ENCODE results near the gene IRGQ. TPM values are rescaled to one million over a fixed set of nuclear protein-coding genes. Genes with fewer than 3 reads are reported as not detected.
A peak's percentile ranks its signal among the peaks of the same experiment; 100 is the strongest.
"Not testable (repeated sequence)": the region's sequence is repeated elsewhere in the genome, so short reads cannot be mapped to it uniquely, and the experiment has no call there.

Gene IRGQ
- total RNA-seq, 1 experiment from 2014 or later, result 20.1 TPM

GRCh38 chr19:43574424-43575155 lies 21.3 kb downstream of the IRGQ start:
- peak; percentile 53 for DNase-seq (ENCODE audit: low read depth)

DNA sequence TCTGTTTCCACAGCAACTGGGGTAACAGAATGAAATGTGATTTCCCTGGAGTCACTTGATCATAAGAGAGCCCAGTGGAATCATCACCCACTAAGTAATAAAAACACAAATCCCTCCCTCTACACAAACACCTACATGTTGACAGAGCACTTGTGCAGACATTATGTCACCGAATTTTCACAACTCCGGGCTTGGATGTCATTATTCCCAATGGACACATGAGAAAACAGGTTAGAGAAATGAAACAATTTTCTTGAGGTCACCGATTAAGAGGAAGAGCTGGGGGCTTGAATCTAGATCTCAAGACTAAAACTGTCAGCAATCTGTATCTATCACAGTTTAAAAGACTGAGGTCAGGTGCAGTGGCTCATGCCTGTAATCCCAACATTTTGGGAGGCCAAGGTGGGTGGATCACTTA lies 23.8 kb downstream of the IRGQ start:
- DNase-seq (ENCODE audit: low read depth), result no peak

GRCh38 chr19:43570174-43570791 lies 25.7 kb downstream of the IRGQ start:
- no peak for DNase-seq (ENCODE audit: low read depth)

- DNase-seq (ENCODE audit: low read depth), result no peak
Observed at GRCh38 chr19:43569657-43570056, 26.3 kb downstream of the IRGQ start.

DNA sequence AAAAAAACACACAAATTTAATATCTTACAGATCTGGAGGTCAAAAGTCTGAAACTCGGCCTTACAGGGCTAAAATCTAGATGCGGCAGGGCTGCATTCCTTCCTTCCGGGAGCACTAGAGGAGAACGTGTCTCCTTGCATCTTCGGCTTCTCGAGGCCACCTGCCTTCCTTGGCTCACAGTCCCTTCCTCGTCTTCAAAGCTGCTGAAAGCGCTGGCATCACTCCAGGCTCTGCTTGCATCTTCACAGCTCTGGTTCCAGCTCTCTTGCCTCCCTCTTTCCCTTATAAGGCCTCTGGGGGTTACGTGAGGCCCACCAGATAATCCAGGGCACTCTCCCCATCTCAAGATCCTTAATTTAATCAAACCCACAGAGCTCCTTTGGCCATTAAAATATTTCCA lies 31.1 kb downstream of the IRGQ start:
- no peak for DNase-seq (ENCODE audit: low read depth)

DNA sequence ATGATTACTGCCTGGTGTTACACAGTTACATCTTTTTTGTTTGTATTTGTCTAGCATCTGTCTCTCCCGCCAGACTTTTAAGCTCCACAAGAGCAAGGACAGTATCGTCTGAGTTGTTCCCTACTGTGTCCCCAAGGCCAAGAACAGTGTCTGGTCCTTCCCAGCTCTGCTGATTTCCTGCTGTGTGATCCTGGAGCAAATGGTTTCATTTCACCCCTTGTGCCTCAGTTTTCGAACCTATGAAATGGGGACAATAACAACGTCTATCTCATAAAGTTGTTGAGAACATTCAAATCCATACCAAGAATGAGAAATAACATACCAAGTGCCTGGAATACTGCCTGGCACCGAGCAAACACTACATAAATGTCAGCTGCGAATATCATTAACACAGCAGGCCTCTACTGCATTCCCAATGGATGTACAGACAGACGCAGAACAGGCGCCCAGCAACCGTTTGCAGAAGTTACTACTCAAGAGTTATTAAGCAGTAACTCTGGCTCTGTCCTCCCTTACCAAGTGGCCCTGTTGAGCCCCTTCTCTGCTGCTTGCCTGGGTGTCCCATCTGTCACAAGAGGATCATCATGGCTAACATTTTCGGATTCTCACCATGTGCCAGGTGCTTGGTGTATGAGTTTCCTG lies 32.0 kb downstream of the IRGQ start:
- DNase-seq (ENCODE audit: low read depth), result no peak

DNA sequence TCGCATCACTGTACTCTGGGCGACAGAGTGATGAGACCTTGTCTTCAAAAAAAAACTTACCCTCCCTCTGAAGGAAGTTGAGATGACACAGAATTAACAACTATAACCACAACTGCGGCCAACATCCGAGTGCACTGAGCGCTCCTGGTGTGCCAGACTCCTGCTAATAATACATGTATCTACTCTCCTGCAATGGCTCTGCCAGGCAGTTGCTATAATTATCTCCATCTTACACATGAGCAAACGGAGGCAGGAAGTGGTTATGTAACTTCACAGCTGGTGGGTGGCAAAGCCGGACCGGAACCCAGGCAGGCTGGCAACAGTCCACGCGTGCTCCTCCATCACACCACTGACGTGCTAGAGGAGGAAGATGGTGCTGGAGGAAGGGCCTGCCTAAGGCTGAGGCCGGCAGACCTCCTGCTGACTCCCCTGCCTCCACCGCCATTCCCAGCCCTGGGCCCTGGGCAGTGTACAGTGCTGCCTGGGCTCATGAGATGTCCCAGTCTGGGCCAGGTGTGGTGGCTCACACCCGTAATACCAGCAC lies 33.2 kb downstream of the IRGQ start:
- DNase-seq (ENCODE audit: low read depth), result peak; percentile 97

DNA sequence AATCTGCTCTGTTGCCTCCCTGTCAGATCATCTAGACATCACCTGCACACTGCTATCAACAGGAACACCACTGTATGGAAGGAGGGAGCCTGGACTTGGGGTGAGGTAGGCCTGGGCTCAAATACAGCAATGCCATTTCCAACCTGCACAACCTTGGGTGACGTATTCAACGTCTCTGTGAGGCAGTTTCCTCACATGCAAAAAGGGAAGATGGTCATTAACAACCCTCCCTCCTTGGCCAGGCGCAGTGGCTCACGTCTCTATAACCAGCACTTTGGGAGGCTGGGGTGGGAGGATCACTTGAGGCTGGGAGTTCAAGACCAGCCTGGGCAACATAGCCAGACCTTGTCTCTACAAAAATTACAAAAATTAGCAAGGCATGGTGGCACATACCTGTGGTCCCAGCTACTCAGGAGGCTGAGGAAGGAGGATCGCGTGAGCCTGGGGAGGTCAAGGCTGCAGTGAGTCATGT lies 33.7 kb downstream of the IRGQ start:
- DNase-seq (ENCODE audit: low read depth), result no peak

GRCh38 chr19:43561139-43561970 lies 34.6 kb downstream of the IRGQ start:
- DNase-seq (ENCODE audit: low read depth), result no peak

DNA sequence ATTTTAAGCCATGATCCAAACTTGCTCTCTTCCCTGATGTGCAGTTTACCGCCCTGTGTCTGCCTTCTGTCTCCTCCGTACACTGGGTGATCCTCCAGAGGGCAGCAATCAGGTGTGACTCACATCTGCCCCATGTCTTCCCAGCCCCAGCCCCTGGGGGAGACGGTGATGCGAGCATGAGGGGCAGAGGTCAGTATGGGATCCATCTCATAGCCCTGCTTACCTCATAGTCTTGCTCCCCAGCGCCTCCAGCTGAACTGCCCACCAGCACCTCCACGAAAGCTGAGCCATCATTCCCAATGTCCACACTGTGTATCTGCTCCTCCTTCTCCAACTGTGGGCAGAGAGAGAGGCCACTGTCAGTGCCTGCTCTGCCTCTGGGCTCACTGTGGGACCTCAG lies 35.2 kb downstream of the IRGQ start:
- peak; percentile 49 for DNase-seq (ENCODE audit: low read depth)

DNA sequence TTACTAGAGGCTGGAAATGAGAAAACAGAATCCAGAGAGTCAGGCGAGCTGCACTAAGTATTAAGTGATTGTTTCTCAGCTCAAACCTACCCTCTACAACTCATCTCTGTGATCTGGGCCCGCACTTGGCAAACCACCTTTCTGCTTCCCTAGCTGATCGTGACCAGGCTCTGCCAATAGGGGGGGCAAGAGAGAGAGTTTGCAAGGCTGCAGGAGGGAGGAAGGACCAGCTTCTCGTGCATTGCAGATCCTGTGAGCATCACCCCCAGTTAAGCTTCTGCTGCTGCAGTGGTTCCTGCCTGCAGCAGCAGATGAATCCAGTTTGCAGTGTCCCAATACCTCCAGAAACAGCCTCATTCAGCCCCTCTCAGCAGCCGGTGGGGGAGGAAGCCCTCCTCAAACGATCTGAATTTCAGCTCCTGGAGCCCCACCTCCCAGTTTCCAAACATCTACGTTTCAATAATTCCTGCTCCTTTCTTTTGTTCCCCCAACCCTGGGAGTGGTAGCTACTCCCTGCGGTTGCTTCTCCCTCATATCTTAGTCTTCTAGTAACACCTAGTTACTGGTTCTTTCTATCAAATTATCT lies 40.7 kb downstream of the IRGQ start:
- peak; percentile 66 for DNase-seq (ENCODE audit: low read depth)

GRCh38 chr19:43554317-43554895 lies 41.5 kb downstream of the IRGQ start:
- no peak for DNase-seq (ENCODE audit: low read depth)

DNA sequence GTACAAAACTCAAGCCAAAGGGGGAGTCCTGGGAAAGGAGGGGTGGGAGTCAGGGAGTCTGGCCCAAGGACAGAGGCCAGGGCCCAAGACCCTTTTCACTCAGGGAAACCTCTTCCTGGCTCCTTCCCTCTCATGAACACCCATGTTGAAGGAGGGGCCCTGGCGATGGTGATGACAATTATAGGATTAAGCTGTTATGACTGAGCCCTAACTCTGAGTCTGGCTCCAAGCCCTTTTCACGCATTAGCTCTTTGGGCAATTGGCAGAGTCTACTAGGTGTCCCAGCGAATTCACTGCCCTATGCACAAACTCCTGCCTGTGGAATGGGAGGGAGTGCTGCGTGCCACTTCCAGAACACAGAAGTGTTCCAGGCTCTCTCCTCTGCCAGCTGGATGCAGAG lies 42.3 kb downstream of the IRGQ start:
- no peak for DNase-seq (ENCODE audit: low read depth)

GRCh38 chr19:43552616-43553015 lies 43.3 kb downstream of the IRGQ start:
- no peak for DNase-seq (ENCODE audit: low read depth)

DNA sequence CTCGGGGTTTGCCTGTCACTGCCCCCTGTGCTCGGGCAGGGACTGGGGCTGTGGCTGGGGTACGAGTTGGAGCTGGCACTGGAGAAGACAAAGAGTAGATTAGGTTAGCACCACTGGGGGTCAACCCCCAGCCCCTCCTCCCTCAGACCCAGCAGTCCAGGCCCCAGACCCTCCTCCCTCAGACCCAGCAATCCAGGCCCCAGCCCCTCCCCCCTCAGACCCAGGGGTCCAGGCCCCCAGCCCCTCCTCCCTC lies 43.8 kb downstream of the IRGQ start:
- DNase-seq (ENCODE audit: low read depth), result no peak

DNA sequence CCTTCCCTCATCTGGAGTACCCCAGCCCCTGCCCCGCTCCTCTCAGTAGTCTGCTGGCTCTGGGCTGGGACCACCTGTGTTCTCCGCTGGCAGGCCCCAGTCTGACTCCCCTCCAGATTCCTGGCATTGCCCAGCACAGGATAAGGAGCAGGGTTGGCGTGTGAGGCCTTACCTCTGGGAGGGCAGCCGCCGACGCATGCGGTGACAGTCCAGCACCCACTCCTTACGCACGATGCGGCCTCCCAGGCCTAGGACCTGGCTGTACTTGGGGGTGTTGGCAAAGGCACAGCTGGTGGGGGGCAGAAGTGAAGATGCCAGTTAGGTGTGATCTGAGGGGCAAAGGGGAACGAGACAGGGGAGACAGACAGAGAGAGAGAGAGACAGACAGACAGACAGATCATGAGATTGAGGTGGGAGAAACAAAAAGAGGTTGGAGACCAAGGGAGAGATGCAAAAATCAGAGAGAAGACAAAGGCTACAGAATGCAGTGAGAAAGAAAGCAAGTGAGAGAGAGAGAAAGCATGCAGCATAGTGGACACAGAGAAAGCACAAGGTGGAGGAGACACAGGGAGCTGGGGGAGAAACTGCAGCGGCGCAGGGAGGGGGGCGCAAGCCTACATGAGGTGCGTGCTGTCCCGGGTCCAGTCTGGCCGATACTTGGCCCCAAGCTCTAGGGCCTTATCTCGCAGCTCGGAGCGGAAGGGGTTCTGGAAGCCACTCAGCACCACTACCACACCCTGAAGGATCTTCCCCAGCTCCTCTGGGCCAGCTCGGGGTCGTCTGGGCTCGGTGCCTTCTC lies 44.3 kb downstream of the IRGQ start:
- no peak for DNase-seq (ENCODE audit: low read depth)

DNA sequence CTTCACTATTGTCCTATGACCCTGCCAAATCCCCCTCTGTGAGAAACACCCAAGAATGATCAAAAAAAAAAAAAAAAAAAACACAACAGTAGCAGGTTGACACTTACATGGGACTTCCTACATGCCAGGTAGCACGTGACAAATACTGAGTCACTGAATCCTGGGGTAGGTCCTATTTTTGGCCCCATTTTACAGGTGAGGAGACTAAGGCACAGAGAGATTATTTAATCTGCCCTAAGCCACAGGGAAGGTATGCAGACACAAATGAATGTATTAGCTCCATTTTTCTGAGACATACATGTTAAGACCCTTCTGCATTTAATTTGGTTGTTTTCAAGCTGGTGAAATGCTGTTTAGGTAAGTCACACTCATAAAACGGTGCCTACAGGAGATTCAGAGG lies 47.2 kb downstream of the IRGQ start:
- no peak for DNase-seq (ENCODE audit: low read depth)

GRCh38 chr19:43547926-43548325 lies 48.0 kb downstream of the IRGQ start:
- DNase-seq (ENCODE audit: low read depth), result not testable (repeated sequence)

DNA sequence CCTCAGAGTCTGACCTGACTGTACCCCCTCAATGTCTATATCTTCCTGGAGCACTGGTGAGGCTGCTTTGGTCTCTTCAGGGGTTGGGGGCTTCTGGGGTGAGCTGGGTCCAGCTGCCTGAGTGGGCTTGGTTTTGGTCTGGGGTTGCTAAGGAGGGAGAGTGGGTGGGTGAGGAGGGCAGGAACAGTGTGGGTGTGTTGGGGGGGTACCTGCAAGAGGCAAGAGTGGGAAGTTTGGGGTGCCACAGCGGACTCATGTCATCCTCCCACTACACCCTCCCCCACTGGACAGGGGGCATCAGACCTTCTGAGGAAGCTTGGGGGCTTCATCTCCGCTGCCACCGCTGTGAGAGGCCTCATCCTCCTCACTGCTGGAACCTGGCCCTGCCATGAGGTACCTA lies 49.4 kb downstream of the IRGQ start:
- DNase-seq (ENCODE audit: low read depth), result no peak

GRCh38 chr19:43545981-43546380 lies 50.0 kb downstream of the IRGQ start:
- DNase-seq (ENCODE audit: low read depth), result no peak

Measured in LHCN-M2 (cell line).